A549 (cell line): Measurements from ENCODE around the gene LRRD1.

Experiments
- CHD4 ChIP-seq: fragments of 200-600 bp; sonication (generic); IDR thresholded peaks from 2 replicates; pipeline ENCODE4 v1.6.1; 2016; ENCODE audit warnings: antibody characterized with exemption, mild to moderate bottlenecking, borderline replicate concordance
- EP300 ChIP-seq, 2 experiments: fragments of >200 bp; sonication (Bioruptor Twin); formaldehyde crosslinking; IDR thresholded peaks; 2 replicates in 1 of 2; 3 replicates in 1 of 2; pipeline ENCODE4 v1.6.1; 2016 to 2017
- ESRRA ChIP-seq: fragments of 150-350 bp; IDR thresholded peaks from 2 replicates; pipeline ENCODE4 v1.6.1; 2014; ENCODE audit warnings: mild to moderate bottlenecking, low read length, borderline replicate concordance
- MYC ChIP-seq: IDR thresholded peaks from 2 replicates; pipeline ENCODE4 v1.6.1; 2012; ENCODE audit warnings: mild to moderate bottlenecking, inconsistent platforms, low read length, improper control_type of control experiment, borderline replicate concordance
- NFE2L2 ChIP-seq: fragments of 150-350 bp; conservative IDR thresholded peaks from 2 replicates; pipeline ENCODE4 v1.6.1; 2014; ENCODE audit warnings: low read length
- PHF8 ChIP-seq: fragments of 200-600 bp; sonication (generic); IDR thresholded peaks from 2 replicates; pipeline ENCODE4 v1.6.1; 2016; ENCODE audit warnings: low read depth, mild to moderate bottlenecking, antibody characterized with exemption, moderate library complexity, borderline replicate concordance
- POLR2A ChIP-seq: IDR thresholded peaks from 2 replicates; pipeline ENCODE4 v1.6.1; 2012; ENCODE audit warnings: mild to moderate bottlenecking, low read length
- RAD21 ChIP-seq, 2 experiments: fragments of >200 bp in 1 of 2; sonication (Bioruptor Twin) in 1 of 2; formaldehyde crosslinking in 1 of 2; IDR thresholded peaks in 1 of 2; conservative IDR thresholded peaks in 1 of 2; 2 replicates in 1 of 2; 3 replicates in 1 of 2; pipeline ENCODE4 v1.6.1; 2012 to 2018; ENCODE audit warnings: inconsistent platforms in 1 of 2
- SREBF2 ChIP-seq: fragments of 450-650 bp; IDR thresholded peaks from 2 replicates; pipeline ENCODE4 v1.6.1; 2014; ENCODE audit warnings: mild to moderate bottlenecking, moderate library complexity
- TF ChIP-seq, protein P1 (sequence below): fragments of >200 bp; sonication (Bioruptor Twin); formaldehyde crosslinking; IDR thresholded peaks from 3 replicates; pipeline ENCODE4 v1.6.1; 2016
- TF ChIP-seq, protein P2 (sequence below): fragments of >200 bp; sonication (Bioruptor Twin); formaldehyde crosslinking; IDR thresholded peaks from 3 replicates; pipeline ENCODE4 v1.5.1; 2016
- TF ChIP-seq, protein P3 (sequence below): fragments of 200-600 bp; sonication (generic); IDR thresholded peaks from 2 replicates; pipeline ENCODE4 v1.6.1; 2016; ENCODE audit warnings: antibody characterized with exemption, mild to moderate bottlenecking, moderate library complexity
- TF ChIP-seq, protein P4 (sequence below): IDR thresholded peaks from 2 replicates; pipeline ENCODE4 v1.6.1; 2012
- TF ChIP-seq, protein P5 (sequence below): fragments of 150-350 bp; IDR thresholded peaks from 2 replicates; pipeline ENCODE4 v1.6.1; 2014; ENCODE audit warnings: low read depth, mild to moderate bottlenecking, low read length

DNA sequence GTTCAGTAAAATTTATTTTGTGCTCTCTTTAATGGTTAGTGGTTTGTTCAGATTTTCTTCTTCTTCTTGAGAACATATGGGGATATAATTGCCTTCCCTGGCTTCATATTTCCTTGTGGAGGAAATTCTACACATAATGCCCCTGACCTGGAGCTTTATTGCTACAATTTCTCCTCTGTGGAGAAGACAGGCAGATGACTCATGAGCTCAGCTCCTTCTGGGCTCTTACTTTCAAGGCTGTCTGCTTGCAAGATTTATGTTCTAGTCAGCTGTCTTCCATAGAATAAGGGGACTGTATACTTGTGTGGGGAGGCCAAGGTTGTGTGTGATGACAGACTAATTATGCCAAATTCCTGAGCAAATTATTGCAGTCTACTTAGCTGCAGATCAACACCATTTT, 1.6 kb downstream of the LRRD1 start:
- TF ChIP-seq, protein P1, sequence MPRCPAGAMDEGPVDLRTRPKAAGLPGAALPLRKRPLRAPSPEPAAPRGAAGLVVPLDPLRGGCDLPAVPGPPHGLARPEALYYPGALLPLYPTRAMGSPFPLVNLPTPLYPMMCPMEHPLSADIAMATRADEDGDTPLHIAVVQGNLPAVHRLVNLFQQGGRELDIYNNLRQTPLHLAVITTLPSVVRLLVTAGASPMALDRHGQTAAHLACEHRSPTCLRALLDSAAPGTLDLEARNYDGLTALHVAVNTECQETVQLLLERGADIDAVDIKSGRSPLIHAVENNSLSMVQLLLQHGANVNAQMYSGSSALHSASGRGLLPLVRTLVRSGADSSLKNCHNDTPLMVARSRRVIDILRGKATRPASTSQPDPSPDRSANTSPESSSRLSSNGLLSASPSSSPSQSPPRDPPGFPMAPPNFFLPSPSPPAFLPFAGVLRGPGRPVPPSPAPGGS: no peak
- TF ChIP-seq POLR2A (no peak), SREBF2 (no peak), RAD21 (conservative IDR thresholded peaks at IDR 0.05 in 1 of 2, IDR thresholded peaks at IDR 0.05 in 1 of 2) (no peak), NFE2L2 (no peak), MYC (no peak), EP300 (IDR thresholded peaks at IDR 0.05) (no peak), CHD4 (no peak), PHF8 (no peak), ESRRA (no peak)
- TF ChIP-seq, protein P2, sequence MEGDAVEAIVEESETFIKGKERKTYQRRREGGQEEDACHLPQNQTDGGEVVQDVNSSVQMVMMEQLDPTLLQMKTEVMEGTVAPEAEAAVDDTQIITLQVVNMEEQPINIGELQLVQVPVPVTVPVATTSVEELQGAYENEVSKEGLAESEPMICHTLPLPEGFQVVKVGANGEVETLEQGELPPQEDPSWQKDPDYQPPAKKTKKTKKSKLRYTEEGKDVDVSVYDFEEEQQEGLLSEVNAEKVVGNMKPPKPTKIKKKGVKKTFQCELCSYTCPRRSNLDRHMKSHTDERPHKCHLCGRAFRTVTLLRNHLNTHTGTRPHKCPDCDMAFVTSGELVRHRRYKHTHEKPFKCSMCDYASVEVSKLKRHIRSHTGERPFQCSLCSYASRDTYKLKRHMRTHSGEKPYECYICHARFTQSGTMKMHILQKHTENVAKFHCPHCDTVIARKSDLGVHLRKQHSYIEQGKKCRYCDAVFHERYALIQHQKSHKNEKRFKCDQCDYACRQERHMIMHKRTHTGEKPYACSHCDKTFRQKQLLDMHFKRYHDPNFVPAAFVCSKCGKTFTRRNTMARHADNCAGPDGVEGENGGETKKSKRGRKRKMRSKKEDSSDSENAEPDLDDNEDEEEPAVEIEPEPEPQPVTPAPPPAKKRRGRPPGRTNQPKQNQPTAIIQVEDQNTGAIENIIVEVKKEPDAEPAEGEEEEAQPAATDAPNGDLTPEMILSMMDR: no peak
- TF ChIP-seq, protein P3, sequence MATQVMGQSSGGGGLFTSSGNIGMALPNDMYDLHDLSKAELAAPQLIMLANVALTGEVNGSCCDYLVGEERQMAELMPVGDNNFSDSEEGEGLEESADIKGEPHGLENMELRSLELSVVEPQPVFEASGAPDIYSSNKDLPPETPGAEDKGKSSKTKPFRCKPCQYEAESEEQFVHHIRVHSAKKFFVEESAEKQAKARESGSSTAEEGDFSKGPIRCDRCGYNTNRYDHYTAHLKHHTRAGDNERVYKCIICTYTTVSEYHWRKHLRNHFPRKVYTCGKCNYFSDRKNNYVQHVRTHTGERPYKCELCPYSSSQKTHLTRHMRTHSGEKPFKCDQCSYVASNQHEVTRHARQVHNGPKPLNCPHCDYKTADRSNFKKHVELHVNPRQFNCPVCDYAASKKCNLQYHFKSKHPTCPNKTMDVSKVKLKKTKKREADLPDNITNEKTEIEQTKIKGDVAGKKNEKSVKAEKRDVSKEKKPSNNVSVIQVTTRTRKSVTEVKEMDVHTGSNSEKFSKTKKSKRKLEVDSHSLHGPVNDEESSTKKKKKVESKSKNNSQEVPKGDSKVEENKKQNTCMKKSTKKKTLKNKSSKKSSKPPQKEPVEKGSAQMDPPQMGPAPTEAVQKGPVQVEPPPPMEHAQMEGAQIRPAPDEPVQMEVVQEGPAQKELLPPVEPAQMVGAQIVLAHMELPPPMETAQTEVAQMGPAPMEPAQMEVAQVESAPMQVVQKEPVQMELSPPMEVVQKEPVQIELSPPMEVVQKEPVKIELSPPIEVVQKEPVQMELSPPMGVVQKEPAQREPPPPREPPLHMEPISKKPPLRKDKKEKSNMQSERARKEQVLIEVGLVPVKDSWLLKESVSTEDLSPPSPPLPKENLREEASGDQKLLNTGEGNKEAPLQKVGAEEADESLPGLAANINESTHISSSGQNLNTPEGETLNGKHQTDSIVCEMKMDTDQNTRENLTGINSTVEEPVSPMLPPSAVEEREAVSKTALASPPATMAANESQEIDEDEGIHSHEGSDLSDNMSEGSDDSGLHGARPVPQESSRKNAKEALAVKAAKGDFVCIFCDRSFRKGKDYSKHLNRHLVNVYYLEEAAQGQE: no peak
- TF ChIP-seq, protein P4, sequence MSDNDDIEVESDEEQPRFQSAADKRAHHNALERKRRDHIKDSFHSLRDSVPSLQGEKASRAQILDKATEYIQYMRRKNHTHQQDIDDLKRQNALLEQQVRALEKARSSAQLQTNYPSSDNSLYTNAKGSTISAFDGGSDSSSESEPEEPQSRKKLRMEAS: no peak
- TF ChIP-seq, protein P5, sequence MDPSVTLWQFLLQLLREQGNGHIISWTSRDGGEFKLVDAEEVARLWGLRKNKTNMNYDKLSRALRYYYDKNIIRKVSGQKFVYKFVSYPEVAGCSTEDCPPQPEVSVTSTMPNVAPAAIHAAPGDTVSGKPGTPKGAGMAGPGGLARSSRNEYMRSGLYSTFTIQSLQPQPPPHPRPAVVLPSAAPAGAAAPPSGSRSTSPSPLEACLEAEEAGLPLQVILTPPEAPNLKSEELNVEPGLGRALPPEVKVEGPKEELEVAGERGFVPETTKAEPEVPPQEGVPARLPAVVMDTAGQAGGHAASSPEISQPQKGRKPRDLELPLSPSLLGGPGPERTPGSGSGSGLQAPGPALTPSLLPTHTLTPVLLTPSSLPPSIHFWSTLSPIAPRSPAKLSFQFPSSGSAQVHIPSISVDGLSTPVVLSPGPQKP: no peak
